NCI-H774 (cell line): ENCODE measurements around the gene GALNT7.

Experiments
- DNase-seq: peaks from one replicate; lab custom pipeline; 2025; lab: John Stamatoyannopoulos, UW

Gene GALNT7

DNA sequence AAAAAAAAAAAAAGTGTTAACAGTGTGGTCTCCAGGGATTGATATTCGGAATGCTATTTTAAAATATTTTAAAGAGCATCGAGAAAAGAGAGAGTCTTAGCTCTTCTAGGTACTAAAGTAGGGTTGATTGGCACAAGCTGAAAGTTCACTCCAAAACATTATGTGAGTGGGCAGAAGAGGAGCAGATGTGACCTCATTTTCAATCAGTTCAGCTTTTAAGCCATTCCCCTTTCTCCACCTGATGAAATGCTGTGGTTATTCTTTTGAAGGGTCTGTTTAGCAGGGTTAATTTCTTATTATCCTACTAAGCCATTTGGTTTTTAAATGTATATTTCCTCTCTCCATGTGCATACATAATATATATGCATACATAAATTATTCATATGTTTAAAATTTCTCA is 69.2 kb downstream of the GALNT7 start:
- DNase-seq: no peak

DNA sequence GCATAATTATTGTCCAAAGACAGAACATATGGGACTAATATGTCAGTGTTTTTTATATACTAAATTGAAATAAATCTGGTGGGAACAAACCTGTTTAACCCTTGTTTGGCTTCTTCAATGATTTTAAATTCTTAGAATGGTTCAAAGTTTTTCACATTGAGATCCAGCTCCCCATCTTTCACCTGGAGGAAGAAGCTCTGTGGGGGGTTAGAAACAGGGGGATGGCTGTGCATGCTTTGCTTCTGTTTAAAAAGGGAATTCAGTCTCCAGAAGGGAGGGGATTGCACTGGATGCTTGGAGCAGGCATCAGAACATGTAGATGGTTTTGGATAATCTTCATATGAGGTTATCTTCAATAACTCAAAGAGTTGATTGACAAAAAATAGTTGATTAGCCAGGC is 72.1 kb downstream of the GALNT7 start:
- DNase-seq: no peak

DNA sequence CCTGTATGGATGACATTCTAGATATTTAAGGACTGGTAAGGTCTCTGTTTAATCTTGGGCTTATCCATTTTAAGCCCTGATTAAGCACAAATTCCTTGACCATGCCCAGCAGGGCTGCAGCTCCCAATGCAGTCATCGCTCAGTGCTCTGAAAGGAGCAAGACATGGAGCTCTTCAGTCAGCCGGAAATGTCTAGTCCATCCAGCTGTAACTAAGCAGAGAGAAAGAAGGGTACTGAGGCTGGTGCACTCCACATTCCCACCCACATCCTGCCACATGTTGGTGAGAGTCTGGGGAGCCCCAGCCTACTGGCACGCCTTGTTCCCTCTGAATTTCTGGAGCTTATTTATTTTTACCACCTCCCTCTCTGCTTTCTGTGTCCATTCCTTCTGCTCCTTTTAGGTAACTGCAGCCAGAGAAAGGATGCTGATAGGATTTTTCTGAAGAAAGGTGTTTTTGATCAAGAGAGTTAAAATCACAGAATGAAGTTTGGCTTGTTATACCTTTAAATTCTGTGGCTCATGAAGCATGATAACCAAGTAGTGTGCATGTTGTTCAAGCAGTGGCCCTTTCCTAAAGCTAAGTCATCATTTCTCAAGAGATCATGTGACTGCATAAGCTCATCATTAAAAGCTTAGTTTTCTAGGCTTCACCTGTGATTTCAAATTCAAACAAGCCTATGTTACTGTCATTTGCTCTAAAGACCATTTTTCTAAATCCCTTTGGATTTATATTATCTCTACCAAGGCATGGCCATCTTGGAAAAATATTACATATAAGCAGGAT is 74.0 kb downstream of the GALNT7 start:
- DNase-seq: no peak

DNA sequence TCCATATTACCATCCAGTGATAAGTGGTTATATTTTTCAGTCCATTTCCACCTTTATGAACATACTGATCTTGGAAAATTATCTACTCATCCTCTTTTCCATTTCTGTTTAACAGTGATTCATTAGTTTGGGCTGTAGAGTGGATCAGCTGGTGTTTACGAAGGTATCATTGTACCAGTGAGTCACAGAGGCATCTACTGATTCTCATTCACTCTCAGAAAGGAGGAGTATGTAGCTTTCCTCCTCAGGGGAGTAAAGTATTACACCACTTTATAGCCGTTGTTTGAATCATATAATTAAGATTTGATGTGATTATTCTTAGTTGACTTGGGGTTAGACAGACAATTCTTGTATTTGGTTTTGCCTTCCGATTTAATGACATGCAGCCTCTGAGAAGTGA is 74.7 kb downstream of the GALNT7 start:
- DNase-seq: no peak

DNA sequence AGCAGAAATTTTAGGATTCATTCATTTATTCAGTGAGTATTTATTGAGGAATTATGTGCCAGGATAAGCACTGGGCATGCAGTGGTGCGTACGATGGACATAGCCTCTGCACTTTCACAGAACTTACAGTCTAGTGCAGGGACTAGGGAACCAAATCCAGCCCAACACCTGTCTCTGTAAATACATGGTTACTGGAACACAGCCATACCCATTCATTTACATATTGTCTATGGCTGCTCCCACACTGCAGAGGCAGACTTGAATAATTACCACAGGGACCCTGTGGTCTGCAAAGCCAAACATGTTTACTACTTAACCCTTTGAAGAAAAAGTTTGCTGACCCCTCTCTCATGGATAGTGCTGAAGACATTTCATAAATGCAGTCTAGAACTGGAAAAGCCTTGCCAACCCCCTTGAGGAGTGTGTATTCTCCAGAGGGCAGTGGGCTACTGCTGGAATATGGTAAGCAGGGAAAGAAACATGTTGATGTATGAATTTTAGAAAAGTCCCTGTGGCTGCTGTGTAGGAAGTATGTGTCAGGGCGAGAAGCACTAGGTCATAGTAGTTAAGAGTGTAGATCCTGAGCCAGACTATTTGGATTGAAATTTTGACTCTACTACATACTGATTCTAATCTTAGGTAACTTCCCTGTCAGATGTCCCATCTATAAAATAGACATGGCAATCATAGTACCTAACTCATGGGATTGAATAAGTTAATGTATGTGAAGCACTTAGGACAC is 75.5 kb downstream of the GALNT7 start:
- DNase-seq: peak; percentile 15

DNA sequence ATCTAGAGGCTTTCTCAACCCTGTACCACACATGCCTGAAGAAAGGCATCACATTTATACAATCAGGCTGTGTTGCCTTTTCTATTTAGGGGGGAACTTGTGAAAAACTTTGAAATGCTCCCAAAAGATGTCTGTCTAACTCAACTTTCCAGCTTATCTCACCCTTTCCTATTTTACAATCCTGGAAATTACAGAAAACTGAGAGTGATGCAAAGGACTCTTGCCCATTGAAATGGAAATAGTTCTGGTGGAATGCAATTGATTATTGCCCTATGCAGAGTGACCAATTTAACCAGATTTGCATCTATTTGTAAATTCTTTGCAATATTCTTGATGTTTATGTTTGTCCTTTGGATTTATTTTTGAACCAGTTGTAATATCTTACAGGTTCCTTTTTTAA is 77.3 kb downstream of the GALNT7 start:
- no peak for DNase-seq

DNA sequence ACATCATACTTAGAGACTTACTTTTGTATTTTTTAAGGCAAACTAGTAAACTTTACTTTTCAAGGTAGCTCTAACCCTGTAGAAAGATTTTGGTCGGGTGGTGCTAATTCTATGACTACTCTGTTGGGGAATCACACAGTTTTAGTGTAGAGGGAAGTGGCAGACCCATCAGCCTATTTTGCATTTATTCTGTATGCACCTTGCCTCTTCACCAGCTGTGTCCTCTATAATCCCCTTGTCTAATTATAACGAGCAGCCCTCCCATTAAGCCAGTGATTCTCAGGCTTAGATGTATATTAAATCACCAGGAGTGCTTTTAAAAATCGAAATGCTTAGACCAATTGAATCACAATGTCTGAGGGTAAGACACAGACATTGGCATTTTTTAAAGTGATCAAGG is 78.1 kb downstream of the GALNT7 start:
- DNase-seq: no peak

DNA sequence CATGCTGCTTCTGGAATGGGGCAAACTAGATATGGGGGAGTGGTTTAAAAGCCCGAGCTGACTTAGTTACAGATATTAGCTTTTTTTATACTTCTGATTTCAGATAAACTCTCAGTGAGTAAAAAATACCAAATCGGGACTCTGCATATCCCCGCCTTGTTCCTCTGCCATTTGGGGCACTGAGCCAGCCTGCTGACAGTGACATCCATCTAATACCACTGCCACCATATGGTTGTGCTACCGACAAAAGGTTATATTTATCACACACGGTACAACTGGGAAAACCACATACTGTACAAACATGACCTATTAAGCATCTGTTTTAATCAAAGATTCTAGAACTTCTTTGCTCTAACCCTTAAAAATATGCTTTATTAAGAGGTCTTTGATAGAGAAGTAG is 78.7 kb downstream of the GALNT7 start:
- DNase-seq: no peak

DNA sequence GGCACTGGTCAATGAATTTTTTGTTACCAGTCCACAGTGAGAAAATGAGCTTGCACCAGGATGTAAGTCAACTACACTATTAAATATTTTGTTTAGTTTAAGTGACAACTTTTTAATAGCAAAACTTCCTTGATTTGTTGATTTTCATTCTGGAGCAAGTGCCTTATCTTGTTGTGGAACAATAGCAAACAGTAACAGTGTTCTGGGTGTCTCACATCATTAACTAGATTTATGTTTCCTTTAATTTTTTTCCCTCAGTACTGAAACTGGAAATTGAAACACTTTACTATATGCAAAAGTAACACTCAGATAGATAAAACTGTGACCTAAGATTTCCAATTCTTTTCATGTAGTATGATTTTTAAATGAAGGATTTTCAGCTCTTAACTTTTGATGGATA is 80.1 kb downstream of the GALNT7 start:
- no peak for DNase-seq

DNA sequence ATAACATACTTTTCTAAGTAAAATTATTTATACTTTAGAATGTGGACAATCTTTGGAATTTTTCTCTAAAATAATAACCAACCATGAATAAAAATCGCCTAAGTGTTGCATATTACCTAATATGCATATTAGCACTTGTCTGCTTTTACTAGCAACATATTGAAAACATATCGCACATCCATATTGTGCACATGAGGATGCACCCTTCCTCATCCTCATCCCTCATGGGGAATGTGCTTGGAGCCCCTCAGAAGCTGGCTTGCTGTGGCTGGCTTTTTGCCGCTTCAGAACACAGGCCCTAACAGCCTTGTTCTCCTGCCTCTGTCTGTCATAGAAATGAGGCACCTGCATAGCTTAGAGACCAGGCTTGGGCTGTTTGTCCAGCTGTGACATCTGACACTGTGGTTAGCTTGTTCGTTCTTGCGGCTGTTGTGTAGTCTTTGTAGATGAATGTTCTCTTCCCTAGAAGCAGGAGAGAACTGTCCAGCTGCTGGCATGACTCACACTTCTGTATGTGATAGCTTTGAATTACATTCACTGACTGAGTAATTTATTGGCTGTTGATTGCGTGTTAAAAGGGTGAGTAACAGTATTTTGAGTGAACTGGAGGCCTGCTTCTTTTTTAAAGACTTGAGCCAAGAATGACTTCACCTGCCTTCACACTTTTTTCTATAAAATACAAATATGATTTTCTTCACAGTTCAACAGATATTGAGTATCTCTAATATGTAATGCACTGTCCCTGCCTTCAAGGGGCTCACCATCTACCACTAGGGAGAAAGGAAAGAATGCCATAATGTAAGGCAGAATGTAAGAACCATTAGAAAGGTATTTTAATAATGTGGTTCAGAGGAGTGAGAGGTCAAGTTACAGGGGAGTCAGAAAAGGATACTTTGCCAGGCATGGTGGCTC is 83.7 kb downstream of the GALNT7 start:
- peak; percentile 87 for DNase-seq

DNA sequence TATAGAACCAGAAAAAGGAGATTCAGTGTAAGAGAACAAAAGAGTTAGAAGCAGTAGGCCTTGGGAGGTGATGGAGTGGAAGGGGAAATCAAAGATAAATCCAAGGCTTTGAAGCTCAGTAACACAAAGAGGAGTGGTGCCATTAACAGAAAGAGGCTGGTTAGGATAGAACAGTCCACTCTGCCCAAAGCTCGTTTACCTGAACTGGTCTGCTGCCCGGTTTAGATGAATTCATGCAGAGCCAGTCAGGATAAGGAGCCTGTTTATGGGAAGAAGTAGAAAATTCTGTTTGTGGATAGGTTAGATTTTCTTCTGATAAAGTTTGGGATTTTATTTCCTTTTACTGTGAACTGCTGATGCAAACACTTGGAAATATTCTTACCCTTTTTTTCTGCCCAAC is 85.0 kb downstream of the GALNT7 start:
- no peak for DNase-seq

DNA sequence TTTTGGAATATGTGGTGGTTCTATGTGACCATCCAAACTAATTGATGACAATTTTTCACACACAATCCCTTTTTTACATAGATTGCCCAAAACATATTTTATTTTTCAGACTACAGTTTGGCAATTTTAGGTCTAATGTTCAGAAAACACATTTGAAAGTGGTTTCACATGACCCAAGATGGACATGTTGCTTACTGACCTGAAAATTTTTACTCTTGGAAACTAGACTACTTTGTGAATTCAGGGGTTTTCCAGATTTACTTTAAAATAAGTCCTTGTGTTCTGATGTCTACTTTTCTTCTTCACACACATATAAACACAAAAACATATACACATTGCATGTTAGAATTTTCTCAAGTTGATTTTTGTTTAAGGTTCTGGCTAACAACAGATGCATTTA is 86.0 kb downstream of the GALNT7 start:
- no peak for DNase-seq

DNA sequence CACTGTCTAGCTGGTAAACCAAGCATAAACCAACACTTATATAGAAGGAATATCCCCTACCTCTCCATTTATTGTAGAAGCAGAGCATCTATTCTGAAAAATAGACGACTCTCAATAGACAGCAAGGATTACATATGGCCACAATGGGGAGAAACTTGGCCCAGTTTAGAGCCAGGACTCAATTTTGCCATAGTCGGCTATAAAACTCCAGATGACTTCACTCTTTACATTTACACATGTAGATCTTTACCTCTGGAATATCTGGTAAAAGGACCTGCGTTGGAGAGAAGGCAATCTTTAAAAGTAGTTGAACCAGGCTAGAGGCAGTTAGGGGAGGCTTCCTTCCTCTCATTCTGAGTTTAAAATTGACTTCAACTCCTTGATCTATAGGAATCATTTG is 88.2 kb downstream of the GALNT7 start:
- no peak for DNase-seq

DNA sequence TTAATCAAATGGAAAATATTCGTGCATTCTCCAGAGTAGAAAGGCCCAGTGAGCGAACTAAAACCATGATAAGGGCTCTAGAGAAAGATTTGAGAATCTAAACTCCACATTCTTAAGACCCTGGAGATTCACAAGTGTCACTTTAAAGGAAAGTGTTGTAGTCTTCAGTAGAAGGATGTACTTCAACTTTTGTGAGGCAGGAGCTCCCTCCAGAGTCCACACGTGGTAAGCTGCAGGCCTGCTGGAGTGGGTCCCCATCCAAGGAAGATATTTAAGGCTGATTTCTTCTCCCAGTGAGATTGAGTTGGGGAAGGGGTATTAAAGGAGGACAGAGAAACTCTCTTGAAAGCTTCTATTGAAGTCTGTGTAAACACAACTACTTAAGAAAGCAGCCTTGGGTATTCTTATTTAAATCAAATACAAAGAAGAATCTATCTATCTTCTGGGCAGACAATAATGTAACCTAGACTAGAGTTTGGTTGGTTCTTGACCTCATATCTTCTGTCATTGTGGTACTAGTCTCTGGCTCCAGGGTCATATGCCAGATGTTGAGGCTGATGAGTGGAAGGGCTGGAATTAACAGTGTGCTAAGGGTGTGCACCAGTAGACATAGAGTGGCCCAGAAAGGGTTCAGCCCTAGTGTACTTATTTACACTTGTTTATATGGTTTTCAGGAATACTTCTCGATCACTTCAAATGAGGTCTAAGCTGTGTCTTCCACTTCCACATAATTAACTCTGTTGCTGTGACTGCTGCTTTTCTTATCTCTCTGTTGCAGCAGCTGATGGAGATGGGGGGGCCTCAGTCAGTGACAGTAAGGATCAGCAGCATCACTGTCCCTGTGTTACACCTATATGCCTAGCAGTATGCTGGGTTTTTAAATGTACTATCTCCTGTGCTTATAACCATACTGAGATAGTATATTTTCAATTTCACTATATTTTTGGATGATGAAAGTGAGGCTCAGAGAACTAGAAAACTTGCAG is 89.4 kb downstream of the GALNT7 start:
- no peak for DNase-seq

DNA sequence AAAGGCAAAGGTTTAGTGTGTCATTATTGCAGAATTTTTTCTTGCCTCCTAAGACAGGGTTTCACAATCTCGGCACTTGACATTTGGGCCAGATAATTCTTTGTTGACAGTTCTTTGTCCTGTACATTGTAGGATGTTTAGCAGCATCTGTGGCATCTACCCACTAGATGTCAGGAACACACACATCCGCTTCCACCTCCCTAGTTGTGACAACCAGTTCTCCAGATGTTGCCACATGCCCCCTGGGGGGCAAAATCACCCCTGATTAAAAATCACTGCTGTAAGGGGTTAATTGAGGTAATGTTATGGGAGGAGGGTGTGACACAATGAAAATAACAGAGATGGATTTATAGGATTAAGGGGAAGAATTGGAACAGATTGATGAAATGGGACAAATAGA is 90.3 kb downstream of the GALNT7 start:
- no peak for DNase-seq

DNA sequence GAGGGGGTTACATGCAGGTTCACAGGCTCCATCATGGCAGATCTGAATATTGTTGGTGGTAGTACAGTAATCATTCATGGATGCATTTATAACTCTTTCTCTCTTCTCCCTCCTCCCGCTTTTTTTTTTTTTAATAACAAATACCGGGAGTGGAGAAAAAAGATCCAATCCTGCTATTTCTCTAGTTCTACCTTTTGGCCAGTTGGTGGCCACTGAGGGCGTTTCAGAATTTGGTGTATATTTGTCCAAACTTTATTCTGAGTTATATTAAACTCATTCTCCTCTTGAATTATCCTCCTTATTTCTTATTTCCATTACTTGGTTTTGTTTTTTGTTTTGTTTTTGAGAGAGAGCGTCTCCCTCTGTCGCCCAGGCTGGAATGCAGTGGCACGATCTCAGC is 90.7 kb downstream of the GALNT7 start:
- DNase-seq: no peak

DNA sequence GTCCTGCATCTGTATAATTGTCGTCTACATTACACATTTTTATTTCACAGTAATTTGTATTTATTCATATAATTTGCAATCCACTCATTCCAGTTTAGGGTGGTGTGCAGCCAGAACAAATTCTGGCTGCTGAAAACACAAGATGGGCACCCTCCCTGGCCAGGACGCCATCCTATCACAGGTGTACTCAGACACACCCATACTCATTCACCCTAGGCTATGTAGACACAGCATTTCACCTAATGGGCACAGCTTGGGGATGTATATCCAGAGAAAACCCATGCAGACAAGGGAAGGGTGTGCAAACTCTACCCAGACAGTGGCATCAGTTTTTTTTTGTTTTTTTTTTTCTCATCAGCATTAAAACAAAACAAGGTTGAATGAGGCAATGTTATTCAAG is 92.4 kb downstream of the GALNT7 start:
- no peak for DNase-seq

DNA sequence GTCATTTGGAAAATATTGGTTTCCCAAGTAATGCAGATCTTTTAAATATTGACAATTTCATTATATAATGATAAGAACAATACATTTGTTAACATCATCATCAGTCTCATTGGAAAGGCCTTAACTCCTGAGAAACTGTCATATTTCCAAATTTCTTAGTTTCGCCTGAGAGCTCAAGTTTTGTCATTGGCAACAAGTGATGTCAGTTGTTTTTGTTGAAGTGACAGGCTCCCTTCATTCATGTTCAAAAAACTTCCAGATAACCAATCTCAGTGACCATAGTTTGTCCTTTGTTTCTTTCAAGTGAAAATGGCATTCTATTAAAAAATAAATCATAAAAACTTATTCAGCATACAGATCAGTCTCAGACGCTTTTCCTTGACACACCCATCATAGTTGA is 93.8 kb downstream of the GALNT7 start:
- no peak for DNase-seq

DNA sequence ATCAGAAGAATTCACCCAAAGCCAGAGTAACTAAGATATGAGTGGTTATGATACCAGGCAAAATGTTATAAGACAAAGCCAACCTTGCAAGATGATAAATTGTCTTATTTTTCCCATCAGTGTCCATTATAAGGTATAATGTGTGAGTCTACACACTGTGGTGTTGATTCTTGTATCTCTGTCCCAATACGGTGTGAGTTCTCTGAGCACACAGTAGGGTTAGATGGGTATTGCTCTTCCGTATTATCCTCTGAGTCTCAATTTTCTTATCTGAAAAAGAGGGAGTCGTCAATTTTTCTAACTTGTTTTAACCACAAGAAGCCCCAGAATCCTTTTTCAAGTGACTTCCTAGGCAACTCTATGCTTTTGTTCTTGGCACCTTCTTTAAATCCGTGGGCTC is 95.6 kb downstream of the GALNT7 start:
- DNase-seq: no peak

DNA sequence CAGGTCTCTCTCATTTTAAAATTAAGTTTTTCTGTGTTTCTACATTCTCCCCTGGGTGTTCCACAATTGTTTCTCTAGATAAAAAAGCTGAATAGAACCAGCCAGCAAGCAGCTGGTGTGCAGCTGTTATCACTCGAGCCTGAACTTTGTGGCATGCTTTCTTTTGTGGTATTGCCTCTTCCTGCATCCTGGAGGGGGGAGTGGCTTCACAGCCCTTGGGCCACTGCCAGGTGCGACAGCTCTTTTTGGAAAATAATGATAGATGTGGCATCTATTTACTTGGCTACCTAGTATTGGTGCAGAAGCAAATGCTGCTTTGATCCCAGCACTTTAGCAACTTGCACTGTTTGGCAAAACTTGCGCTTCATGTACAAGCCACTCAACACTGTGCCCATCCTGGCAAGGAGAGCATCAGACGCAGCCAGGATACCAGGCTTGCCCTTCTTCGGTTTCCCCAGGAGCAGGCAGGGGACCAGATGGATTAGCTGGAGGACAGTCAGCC is 96.1 kb downstream of the GALNT7 start:
- peak; percentile 57 for DNase-seq

DNA sequence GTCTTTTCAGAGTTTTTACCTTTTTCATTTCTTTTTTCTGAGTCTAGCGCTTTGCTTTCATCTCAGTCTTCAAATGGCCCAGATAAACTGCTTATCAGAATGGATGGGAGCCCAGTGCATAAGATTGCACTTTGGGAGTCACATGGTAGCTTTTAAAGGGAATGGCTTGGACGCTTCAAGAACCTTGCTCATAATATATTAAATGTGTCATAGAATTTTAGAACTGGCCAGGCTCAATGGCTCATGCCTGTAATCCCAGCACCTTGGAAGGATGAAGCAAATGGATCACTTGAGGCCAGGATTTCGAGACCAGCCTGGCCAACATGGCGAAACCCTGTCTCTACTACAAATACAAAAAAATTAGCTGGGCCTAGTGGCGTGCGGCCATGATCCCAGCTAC is 97.1 kb downstream of the GALNT7 start:
- DNase-seq: no peak
